Measurements from ENCODE around the gene ZFYVE21. TPM values are rescaled to one million over a fixed set of nuclear protein-coding genes. Genes with fewer than 3 reads are reported as not detected.
"Not testable (repeated sequence)": the region's sequence is repeated elsewhere in the genome, so short reads cannot be mapped to it uniquely, and the experiment has no call there.

Gene ZFYVE21
- total RNA-seq, 1 experiment from 2014 or later: 46.3 TPM

GRCh38 chr14:103685276-103686211, 30.1 kb upstream of the ZFYVE21 start:
- H3K9me3 ChIP-seq (replicated peaks): no peaks in the 10 kb centered on the region
- H3K36me3 ChIP-seq: peaks cover 94% of the 10 kb centered on the region
- no peak overlapping the region for H3K27ac ChIP-seq
- H3K27me3 ChIP-seq (replicated peaks): no peaks in the 10 kb centered on the region
- no peak overlapping the region for H3K4me3 ChIP-seq
- no peaks in the 10 kb centered on the region for H3K4me1 ChIP-seq (replicated peaks)
- no peak for DNase-seq (ENCODE audit: low read depth in 1 of 2, low spot score in 2 of 2)

GRCh38 chr14:103686831-103687485, 28.7 kb upstream of the ZFYVE21 start:
- no peaks in the 10 kb centered on the region for H3K9me3 ChIP-seq (replicated peaks)
- H3K27me3 ChIP-seq (replicated peaks): no peaks in the 10 kb centered on the region
- peaks cover 87% of the 10 kb centered on the region for H3K36me3 ChIP-seq
- no peak for DNase-seq (ENCODE audit: low read depth in 1 of 2, low spot score in 2 of 2)
- H3K4me1 ChIP-seq (replicated peaks): no peaks in the 10 kb centered on the region
- no peak overlapping the region for H3K4me3 ChIP-seq
- no peak overlapping the region for H3K27ac ChIP-seq

DNA sequence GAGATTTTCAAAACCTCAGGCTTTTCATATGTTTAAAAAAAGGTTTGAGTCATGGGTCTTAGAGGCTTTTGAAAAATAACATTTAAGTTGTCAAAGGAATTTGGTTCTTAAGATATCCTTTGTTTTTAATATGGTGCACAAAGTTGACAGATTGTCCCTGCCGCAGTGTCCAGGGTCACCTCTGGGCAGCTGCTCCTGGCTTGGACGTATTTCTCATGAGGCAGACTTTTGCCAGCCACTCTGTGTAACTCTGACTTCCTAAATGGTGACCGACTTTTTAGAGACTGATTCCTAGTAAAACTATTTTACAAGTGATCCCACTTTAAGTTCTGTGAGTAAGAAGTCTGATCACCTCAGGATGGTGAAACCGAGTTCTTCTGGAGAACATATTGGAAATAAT, 27.9 kb upstream of the ZFYVE21 start:
- Histone ChIP-seq H3K27ac (no peak overlapping the region), H3K36me3 (peaks cover 91% of the 10 kb centered on the region), H3K4me3 (no peak overlapping the region), H3K9me3 (replicated peaks) (no peaks in the 10 kb centered on the region), H3K27me3 (replicated peaks) (no peaks in the 10 kb centered on the region), H3K4me1 (replicated peaks) (no peaks in the 10 kb centered on the region)
- no peak for DNase-seq (ENCODE audit: low read depth in 1 of 2, low spot score in 2 of 2)

- Histone ChIP-seq H3K9me3 (replicated peaks) (no peaks in the 10 kb centered on the region), H3K36me3 (peaks cover 91% of the 10 kb centered on the region), H3K27me3 (replicated peaks) (no peaks in the 10 kb centered on the region), H3K4me1 (replicated peaks) (no peaks in the 10 kb centered on the region), H3K4me3 (no peak overlapping the region), H3K27ac (no peak overlapping the region)
- DNase-seq (ENCODE audit: low read depth in 1 of 2, low spot score in 2 of 2): no peak
Observed at GRCh38 chr14:103688441-103688840, 27.2 kb upstream of the ZFYVE21 start.

DNA sequence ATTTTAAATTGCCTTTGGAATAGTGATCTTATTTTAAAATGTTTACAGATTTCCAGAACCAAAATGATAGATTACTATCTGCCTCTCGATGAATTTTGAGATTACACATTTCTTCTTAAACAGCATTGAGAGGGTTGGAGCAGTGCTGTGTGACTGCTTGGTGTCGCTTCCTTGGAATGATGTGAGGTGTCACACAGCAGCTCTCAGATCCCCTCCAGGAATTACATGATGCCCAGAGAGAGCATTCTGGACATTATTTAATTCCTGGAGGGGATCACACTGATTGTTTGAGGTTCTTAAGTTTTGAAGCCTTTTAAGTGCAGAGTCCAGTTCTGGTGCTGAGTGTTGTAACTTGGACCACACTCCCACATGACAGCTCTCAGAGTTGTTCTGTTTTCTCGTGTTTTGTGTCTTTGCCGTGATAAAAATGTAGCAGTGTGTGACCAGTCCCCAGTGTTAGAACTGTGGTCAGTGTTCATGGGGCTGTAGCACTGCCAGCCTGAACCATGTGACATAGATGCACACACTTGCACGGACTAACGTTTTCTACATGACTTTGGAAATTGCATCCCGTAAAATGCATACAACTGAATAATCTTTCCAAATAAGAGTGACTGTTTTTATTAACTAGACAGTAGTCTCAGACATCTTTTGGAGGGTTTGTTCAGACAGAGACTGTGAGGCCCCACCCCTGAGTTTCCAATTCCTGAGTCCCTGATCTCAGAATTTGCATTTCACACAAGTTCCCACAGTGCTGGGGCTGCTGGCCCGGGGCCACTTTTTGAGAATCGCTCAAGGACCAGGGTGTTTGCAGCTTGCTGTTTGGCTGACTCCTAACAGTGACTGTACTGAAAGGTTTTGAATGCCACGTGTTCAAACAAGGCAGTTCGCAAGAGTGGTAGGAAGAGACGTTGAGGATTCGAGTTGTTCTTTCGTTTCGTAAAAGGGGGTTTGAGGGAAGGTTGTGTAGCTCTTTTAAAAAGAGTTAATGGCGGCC, 26.4 kb upstream of the ZFYVE21 start:
- Histone ChIP-seq H3K4me3 (no peak overlapping the region), H3K9me3 (replicated peaks) (no peaks in the 10 kb centered on the region), H3K27ac (no peak overlapping the region), H3K27me3 (replicated peaks) (no peaks in the 10 kb centered on the region), H3K4me1 (replicated peaks) (no peaks in the 10 kb centered on the region), H3K36me3 (peaks cover 91% of the 10 kb centered on the region)
- no peak for DNase-seq (ENCODE audit: low read depth in 1 of 2, low spot score in 2 of 2)

DNA sequence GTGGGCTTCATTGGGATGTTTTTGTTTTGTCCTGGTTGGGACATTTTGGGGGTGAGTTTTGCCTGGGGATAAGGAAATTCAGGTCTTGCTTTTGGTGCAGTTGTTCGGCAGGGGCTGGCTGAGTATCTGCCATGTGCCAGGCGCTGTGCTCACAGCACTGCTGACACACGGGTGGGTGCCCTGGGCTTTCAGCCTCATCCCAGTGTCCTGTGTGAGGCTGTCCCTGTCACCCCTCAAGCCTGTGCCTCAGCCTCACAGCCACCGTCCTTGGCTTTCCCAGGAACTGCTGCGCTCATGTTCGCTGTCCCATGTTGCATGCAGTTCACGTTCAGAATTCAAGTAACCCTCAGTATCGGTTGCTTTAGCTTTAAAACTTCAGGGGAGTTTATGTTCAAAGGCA, 25.3 kb upstream of the ZFYVE21 start:
- Histone ChIP-seq H3K27ac (no peak overlapping the region), H3K4me3 (no peak overlapping the region), H3K36me3 (peaks cover 87% of the 10 kb centered on the region), H3K27me3 (replicated peaks) (no peaks in the 10 kb centered on the region), H3K9me3 (replicated peaks) (no peaks in the 10 kb centered on the region), H3K4me1 (replicated peaks) (no peaks in the 10 kb centered on the region)
- no peak for DNase-seq (ENCODE audit: low read depth in 1 of 2, low spot score in 2 of 2)

GRCh38 chr14:103691655-103692054, 24.0 kb upstream of the ZFYVE21 start:
- not testable (repeated sequence) for H3K27ac ChIP-seq; H3K4me1 ChIP-seq (replicated peaks); H3K9me3 ChIP-seq (replicated peaks); H3K27me3 ChIP-seq (replicated peaks); H3K4me3 ChIP-seq; DNase-seq (ENCODE audit: low read depth in 1 of 2, low spot score in 2 of 2)
- H3K36me3 ChIP-seq: peaks cover 82% of the 10 kb centered on the region

DNA sequence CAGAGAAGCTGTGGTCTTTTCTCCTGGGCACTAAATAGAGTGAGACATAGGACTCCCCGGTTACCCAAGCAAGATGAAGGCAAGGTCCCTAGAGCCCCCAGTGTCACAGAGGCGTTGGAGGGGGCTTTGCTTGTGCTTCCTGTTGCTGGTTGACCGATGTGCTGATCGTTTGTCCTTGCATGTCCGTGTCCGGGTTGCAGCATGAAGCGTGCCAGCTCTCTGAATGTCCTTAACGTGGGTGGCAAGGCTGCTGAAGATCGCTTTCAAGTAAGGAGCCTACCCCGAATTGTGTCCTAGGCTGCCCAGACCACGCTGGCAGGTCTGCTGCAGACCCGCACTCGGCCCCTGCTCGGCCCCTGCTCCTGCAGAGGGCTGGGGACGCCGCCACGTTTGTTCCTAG, 23.5 kb upstream of the ZFYVE21 start:
- DNase-seq (ENCODE audit: low read depth in 1 of 2, low spot score in 2 of 2): no peak
- H3K27me3 ChIP-seq (replicated peaks): no peaks in the 10 kb centered on the region
- H3K36me3 ChIP-seq: peaks cover 82% of the 10 kb centered on the region
- H3K9me3 ChIP-seq (replicated peaks): no peaks in the 10 kb centered on the region
- H3K27ac ChIP-seq: no peak overlapping the region
- H3K4me1 ChIP-seq (replicated peaks): no peaks in the 10 kb centered on the region
- no peak overlapping the region for H3K4me3 ChIP-seq

DNA sequence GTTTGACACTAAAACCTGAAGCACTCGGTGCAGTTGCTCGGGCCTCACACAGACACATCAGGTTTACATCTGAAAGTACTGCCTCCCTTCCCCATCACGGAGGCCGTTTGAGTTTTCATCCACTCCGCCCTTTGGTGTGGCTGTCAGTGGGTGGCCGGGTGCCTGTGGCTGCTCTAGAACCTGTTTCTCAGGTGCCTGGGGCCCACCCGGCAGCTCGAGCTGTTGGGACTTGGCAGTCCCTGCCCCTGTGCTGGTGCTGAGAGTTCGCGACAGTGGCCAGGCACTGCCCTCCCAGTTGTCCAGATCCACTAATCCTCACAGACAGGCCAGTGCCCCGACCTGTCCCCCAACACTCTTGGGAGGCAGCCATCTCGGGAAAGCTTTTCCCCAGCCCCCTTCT, 22.7 kb upstream of the ZFYVE21 start:
- Histone ChIP-seq H3K27ac (no peak overlapping the region), H3K4me1 (replicated peaks) (no peaks in the 10 kb centered on the region), H3K4me3 (no peak overlapping the region), H3K27me3 (replicated peaks) (no peaks in the 10 kb centered on the region), H3K9me3 (replicated peaks) (no peaks in the 10 kb centered on the region), H3K36me3 (peaks cover 82% of the 10 kb centered on the region)
- peak in 1 of 2 experiments; percentile 37 for DNase-seq (ENCODE audit: low read depth in 1 of 2, low spot score in 2 of 2)

- Histone ChIP-seq H3K4me1 (replicated peaks) (no peaks in the 10 kb centered on the region), H3K27ac (no peak overlapping the region), H3K4me3 (no peak overlapping the region), H3K36me3 (peaks cover 82% of the 10 kb centered on the region), H3K9me3 (replicated peaks) (no peaks in the 10 kb centered on the region), H3K27me3 (replicated peaks) (no peaks in the 10 kb centered on the region)
- DNase-seq (ENCODE audit: low read depth in 1 of 2, low spot score in 2 of 2): no peak
Observed at GRCh38 chr14:103693515-103693914, 22.1 kb upstream of the ZFYVE21 start.

DNA sequence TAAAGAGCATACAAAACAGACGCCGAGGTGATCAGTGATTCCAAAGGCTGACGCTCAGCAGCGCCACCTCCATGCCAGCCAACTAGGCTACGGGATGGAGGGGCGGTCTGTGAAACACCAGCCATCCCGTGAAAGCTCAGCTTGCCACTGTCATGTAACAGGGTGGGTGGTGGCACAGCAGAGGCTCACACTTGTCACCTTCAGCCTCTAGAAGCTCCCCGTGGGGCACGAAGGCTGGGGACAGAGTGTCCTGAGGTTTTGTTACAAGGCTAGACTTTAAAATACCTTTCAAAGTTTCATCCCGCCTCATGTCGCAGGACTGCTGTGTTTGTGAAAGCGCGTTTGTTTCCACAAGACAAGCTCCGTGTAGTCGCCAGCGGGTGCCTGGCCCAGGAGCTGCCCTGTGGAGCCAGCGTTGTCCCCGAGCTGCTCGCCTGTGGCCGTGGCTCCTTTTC, 21.0 kb upstream of the ZFYVE21 start:
- DNase-seq (ENCODE audit: low read depth in 1 of 2, low spot score in 2 of 2): no peak
- peaks cover 84% of the 10 kb centered on the region for H3K36me3 ChIP-seq
- no peaks in the 10 kb centered on the region for H3K4me1 ChIP-seq (replicated peaks)
- no peak overlapping the region for H3K27ac ChIP-seq
- H3K4me3 ChIP-seq: no peak overlapping the region
- H3K9me3 ChIP-seq (replicated peaks): no peaks in the 10 kb centered on the region
- no peaks in the 10 kb centered on the region for H3K27me3 ChIP-seq (replicated peaks)

- H3K36me3 ChIP-seq: peaks cover 84% of the 10 kb centered on the region
- H3K4me3 ChIP-seq: no peak overlapping the region
- H3K9me3 ChIP-seq (replicated peaks): no peaks in the 10 kb centered on the region
- no peak overlapping the region for H3K27ac ChIP-seq
- no peaks in the 10 kb centered on the region for H3K27me3 ChIP-seq (replicated peaks)
- no peak for DNase-seq (ENCODE audit: low read depth in 1 of 2, low spot score in 2 of 2)
- H3K4me1 ChIP-seq (replicated peaks): no peaks in the 10 kb centered on the region
Observed at GRCh38 chr14:103695296-103696069, 20.1 kb upstream of the ZFYVE21 start.

- Histone ChIP-seq H3K36me3 (peaks cover 88% of the 10 kb centered on the region), H3K4me1 (replicated peaks) (no peaks in the 10 kb centered on the region), H3K27ac (no peak overlapping the region), H3K4me3 (no peak overlapping the region), H3K27me3 (replicated peaks) (no peaks in the 10 kb centered on the region), H3K9me3 (replicated peaks) (no peaks in the 10 kb centered on the region)
- no peak for DNase-seq (ENCODE audit: low read depth in 1 of 2, low spot score in 2 of 2)
Observed at GRCh38 chr14:103696070-103696402, 19.6 kb upstream of the ZFYVE21 start.
